Forelimb muscle (tissue), 1 donor: Measurements from ENCODE around the gene RSPH1. TPM values are rescaled to one million over a fixed set of nuclear protein-coding genes. Genes with fewer than 3 reads are reported as not detected.

Experiments
- DNase-seq: peaks from one replicate; pipeline ENCODE4 v3.0.0-alpha.2; 2013; ENCODE audit warnings: low read depth
- polyA plus RNA-seq: library from polyadenylated mRNA; unstranded; fragments of 120-200 nt; gene quantifications from one replicate; pipeline ENCODE4 v1.2.1, GENCODE V29; 2013; ENCODE audit not compliant: insufficient read length

Gene RSPH1
- polyA plus RNA-seq, 1 donor, result 0.20 TPM

- DNase-seq, result no peak
These were observed 44.1 kb downstream of the RSPH1 start for GRCh38 chr21:42451941-42452340.

GRCh38 chr21:42448686-42449085 lies 47.3 kb downstream of the RSPH1 start:
- DNase-seq, result no peak

- DNase-seq, result no peak
These were observed 48.3 kb downstream of the RSPH1 start for GRCh38 chr21:42447732-42448131.

DNA sequence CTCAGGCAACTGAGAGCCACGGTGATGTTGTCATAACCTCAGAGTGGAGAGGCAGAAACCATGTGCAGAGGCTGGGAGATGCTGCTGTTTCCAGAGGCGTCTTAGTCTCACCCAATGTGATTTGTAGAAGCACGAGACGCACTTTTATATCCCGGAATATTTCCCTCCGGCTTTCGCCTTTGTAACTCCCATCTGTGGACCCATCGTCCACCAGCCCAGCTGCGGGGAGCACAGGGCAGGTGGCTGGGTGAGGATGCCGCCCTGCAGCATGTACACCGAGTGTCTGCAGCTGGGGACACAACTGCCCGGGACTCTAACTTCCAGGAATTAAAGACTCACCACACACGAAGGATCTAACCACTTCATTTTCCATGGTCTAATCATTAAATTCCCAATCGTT lies 48.8 kb downstream of the RSPH1 start:
- DNase-seq, result no peak

DNA sequence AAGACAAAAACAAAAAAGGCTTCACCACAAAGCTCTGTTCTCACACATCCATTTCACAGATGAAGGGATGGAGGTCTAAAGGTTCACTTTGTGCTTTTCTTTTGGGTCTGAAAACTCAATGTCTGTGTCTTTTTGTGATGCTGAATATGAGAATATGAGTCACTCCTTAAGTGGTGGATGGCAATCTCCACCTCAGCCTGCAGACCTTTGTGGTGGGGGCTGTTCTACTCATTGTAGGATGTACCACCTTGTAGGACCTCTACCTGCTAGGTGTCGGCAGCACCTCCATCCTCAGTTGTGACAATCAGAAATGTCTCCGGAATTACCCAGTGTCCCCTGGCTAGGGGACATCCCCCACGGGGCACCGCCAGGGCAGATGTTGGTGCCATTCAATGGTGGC lies 49.5 kb downstream of the RSPH1 start:
- no peak for DNase-seq

- DNase-seq, result no peak
These were observed 50.7 kb downstream of the RSPH1 start for GRCh38 chr21:42445311-42445710.

GRCh38 chr21:42444745-42445059 lies 51.3 kb downstream of the RSPH1 start:
- DNase-seq, result no peak

DNA sequence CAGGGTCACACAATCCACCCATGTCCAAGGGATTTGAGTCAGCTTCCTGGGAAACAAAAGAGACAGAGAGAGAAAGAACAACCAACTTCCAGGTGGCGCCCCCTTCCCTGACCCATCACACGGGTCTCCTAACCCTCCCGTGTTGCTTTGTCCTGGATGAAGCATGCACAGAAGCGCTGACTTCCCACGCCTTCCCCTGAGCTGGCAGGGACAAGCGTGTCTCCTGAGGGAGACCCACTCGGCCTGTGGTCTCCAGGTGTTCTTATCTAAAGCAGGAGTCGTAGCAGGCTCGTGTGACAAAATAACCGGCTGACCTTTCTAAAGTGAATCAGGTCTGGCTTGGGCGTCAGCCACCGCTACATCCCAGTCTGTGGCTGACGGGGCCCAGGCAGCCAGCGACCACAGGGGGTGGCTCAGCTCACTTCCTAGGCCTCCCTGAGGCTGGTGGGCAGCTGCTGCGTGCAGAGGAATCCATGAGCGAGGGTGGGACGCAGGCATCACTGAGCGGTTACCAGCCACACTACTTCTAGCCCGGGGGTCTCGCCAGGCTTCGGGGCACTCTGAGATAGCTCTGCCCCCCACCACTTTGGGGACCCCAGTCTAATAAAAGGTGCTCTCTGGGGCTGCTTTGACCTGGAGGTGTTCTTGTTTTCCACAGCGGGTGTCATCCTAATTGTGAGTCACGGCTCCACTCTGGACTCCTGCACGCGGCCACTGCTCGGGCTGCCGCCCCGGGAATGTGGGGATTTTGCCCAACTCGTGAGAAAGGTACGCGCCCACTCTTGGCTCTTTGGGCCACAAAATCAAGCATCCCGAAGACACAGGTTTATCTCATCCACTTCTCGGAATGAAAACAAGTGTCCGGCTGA lies 51.9 kb downstream of the RSPH1 start:
- no peak for DNase-seq

DNA sequence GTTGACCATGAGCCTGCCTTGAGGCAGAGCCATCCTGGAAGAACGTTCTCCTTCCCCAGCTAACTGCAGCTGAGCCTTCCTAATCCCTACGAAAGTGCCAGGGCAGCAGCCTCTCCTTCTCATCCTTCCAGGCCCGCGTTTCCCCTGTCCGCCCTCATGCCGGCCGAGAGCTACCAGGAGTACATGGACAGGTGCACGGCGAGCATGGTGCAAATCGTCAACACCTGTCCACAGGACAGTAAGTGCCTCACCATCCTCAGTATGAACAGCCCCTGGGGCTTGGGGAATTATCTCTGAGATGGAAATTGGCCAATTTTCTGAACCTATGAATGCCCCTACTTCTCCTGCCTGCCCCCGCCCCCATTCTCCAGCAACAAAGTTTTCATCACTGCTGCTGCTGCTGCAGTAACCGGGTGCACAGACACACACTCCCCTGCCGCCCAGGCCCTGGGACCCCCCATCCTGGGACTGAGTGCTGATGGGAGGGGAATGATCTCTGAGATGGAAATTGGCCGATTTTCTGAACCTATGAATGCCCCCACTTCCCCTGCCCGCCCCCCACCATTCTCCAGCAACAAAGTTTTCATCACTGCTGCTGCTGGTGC lies 52.7 kb downstream of the RSPH1 start:
- DNase-seq, result no peak

DNA sequence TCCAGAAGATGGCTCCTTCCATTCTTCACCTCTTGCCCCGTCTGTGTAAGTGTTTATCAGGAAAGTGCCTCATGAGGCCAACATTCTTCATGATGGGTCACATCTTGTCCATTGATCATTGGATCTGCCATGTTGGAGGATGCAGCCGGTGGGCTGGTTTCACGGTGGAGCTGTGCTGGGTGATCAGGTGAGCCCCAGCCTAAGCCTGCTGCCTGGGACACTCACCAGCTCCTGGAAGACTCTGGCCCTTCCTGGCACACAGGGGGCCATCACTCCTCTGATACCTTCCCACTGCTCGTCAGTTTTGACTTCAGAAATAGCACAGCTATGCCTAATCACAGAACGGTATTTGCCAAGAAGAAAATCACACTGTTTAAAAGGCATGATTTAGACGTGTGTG lies 54.1 kb downstream of the RSPH1 start:
- DNase-seq, result no peak

DNA sequence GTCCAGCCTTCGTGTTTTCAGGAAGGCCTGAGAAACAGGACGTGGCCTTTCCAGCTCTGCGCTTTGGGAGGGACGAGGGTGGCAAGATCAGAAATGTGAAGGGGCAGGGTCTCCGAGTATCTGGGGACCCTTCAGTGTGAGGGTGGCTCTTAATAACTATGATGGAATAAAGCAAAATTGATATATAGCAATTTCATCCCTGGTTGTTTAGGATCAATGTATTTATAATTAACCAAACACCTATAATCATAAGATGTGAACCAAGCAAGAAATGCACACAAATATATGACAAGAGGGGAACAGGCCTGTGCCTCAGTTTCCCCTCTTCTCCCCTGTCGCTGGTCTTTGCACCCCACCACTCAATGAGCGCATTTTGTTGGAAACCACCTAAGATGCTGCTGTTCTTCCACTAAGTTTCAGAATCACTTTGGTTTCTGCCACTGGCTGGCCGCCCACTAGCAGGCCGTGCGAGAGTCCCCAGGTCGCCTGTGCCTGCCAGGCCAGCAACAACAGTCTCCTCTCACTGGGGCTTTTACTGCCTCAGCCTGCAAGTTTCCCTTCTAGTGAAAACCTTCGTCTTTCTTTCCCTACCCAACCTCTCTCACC lies 55.7 kb downstream of the RSPH1 start:
- no peak for DNase-seq

DNA sequence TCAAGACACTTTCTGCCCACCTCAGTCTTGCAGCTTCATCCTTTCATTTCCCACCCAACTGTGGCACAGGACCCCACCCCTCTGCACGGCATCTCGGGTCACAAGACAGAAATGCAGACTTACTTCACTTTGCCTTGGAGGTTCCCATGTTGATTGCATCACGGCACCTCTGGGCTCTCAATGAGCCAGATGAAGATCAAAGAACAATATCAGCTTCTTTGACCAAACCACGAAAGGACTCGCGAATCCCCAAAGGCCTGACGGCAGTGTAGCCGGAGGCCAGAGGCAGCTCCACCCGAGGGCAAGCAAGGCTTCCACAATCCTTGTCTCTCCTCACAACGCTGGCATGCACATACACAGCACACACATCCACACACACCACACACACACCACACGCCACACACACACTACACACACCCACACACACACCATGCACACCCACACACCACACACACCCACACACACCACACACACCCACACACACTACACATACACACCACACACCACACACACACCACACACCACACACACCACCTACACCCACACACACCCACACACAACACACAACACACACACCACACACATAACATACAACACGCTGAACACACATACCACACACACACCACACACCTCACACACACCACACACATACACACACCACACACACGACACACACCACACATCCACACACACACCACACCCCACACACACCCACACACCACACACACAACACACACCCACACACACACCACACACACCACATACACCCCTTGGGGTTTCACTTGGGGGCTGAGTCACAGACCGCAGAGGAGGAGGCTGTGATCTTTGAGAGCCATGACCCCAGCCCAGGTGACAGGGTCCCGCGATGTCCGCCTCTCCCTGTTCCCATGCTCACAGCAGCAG lies 56.5 kb downstream of the RSPH1 start:
- DNase-seq, result no peak

DNA sequence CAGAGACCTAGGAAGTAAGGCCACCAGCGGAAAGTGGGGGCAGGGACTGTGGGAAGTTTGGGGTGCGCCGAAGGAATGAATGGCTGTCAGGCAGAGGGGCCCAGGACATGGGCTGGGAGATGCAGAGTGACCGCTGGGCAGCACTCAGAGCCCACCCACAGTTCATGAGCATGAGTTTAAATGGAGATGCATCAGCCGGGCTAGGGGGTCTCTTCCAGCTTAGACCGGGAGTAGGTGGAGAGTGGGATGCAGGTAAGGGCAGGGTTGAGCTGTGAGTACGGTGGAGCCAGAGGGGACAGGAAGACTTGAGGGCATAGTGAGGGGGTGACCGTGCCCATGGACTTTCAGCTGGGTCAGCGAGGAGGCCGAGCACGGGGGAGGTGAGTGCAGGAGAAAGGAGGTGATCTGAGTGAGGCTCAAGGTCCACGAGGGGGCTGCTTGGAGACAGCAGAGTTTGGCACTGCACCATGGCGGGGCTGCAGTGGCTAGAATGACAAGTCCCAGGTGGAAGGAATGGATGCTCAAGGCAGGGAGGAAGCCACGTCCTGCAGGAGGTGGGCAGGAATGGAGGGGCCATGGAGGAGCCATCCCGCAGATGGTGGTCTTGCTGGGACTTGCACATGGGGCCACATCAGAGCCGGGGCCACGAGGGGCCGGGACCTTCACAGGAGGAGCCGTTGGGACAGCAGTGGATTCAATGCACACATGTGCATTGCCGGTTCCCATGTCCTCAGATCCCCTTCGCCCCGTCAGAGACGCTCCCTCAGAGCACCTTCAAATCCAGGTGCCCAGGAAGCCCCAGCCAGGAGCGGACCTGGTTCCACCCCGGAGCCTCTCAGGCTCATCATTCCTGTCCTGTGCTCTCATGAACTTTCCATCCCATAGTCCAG lies 57.5 kb downstream of the RSPH1 start:
- no peak for DNase-seq

- no peak for DNase-seq
These were observed 58.2 kb downstream of the RSPH1 start for GRCh38 chr21:42437786-42438185.

DNA sequence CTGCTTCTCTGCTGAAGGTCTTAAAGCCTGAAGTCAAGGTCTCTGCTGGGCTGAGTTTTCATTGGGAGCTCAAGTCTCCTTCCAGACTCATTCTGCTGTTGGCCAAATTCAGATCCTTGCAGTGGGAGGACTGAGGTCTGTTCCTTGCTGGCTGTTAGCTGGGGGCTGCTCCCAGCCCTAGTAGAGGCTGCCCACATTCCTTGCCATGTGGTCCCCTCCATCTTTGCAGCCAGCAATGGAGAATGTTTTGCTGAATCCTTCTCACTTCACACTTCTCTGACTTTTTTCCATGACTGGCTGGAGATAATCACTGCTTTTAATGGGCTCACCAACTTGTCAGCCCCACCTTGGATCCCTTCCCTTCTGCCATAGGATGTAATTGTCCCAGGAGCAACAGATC lies 59.1 kb downstream of the RSPH1 start:
- no peak for DNase-seq

GRCh38 chr21:42435833-42436232 lies 60.2 kb downstream of the RSPH1 start:
- no peak for DNase-seq

GRCh38 chr21:42435401-42435800 lies 60.6 kb downstream of the RSPH1 start:
- no peak for DNase-seq

GRCh38 chr21:42434884-42435283 lies 61.1 kb downstream of the RSPH1 start:
- no peak for DNase-seq

DNA sequence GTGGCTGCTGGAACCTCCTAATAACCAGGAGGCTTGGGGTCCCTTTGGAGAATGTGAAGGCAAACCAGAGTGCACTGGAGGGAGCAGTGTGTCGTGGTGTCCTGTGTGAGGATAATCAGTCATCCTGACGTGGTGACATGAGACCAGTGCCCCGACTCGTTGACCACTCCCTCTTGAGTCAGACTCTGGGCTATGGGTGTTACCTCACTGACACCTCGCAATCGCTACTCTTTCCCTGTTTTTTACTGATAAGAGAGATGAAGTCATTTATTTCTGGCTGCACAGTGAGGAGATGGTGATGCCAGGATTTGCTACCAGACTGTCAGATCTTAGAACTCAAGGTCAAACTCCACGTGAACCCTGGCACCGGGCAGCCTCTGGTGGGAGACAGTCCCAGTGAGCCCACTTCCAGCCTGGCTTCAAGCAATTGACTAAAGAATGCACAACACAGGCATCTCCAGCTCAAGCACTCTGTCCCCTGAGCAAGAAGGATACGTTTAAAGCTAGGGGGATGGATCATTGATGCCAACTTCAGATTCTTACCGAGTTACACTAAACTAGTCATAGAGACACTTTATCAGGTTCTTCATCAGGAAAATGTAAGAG lies 62.0 kb downstream of the RSPH1 start:
- no peak for DNase-seq

- no peak for DNase-seq
These were observed 63.3 kb downstream of the RSPH1 start for GRCh38 chr21:42432695-42433094.

GRCh38 chr21:42431196-42431595 lies 64.8 kb downstream of the RSPH1 start:
- DNase-seq, result no peak
